HEK293 (cell line): ENCODE results near the gene SH3TC1.

Source experiments
- ATF2 ChIP-seq: fragments of 450-650 bp; formaldehyde crosslinking; IDR thresholded peaks from 2 replicates; pipeline ENCODE4 v1.5.1; 2016; ENCODE audit warnings: missing biosample characterization, missing genetic modification characterization, low read depth
- CTCF ChIP-seq: fragments of 450-650 bp; formaldehyde crosslinking; IDR thresholded peaks from 2 replicates; pipeline ENCODE4 v1.5.1; 2016; ENCODE audit warnings: missing biosample characterization, missing genetic modification characterization
- KLF16 ChIP-seq: fragments of 450-650 bp; formaldehyde crosslinking; IDR thresholded peaks from 2 replicates; pipeline ENCODE4 v1.5.1; 2017; ENCODE audit warnings: missing biosample characterization, missing genetic modification characterization
- REST ChIP-seq: fragments of 450-650 bp; formaldehyde crosslinking; IDR thresholded peaks from 2 replicates; pipeline ENCODE4 v1.5.1; 2016; ENCODE audit warnings: missing biosample characterization, missing genetic modification characterization
- ZBTB11 ChIP-seq: fragments of 450-650 bp; formaldehyde crosslinking; conservative IDR thresholded peaks from 2 replicates; pipeline ENCODE4 v1.5.1; 2016; ENCODE audit warnings: low read depth, missing biosample characterization, missing genetic modification characterization
- ZBTB48 ChIP-seq: fragments of 450-650 bp; formaldehyde crosslinking; IDR thresholded peaks from 2 replicates; pipeline ENCODE4 v1.5.1; 2016; ENCODE audit warnings: missing biosample characterization, missing genetic modification characterization
- ZFP69B ChIP-seq: fragments of 450-650 bp; formaldehyde crosslinking; IDR thresholded peaks from 2 replicates; pipeline ENCODE4 v1.5.1; 2016; ENCODE audit warnings: missing biosample characterization, missing genetic modification characterization
- ZNF174 ChIP-seq: fragments of 450-650 bp; formaldehyde crosslinking; IDR thresholded peaks from 2 replicates; pipeline ENCODE4 v1.5.0; 2017; ENCODE audit warnings: missing biosample characterization, mild to moderate bottlenecking, missing genetic modification characterization
- ZNF513 ChIP-seq: fragments of 450-650 bp; IDR thresholded peaks from 2 replicates; pipeline ENCODE4 v1.5.1; 2018; ENCODE audit warnings: missing biosample characterization, missing genetic modification characterization
- ZNF571 ChIP-seq: fragments of 450-650 bp; formaldehyde crosslinking; IDR thresholded peaks from 2 replicates; pipeline ENCODE4 v1.5.0; 2017; ENCODE audit warnings: missing biosample characterization, missing genetic modification characterization
- ZNF629 ChIP-seq: fragments of 450-650 bp; formaldehyde crosslinking; IDR thresholded peaks from 2 replicates; pipeline ENCODE4 v1.5.1; 2017; ENCODE audit warnings: missing biosample characterization, missing genetic modification characterization
- ZNF785 ChIP-seq: fragments of 450-650 bp; formaldehyde crosslinking; IDR thresholded peaks from 2 replicates; pipeline ENCODE4 v1.5.1; 2016; ENCODE audit warnings: missing biosample characterization, missing genetic modification characterization

- TF ChIP-seq KLF16 (tag by site-specific recombination): no peak
- TF ChIP-seq ZNF513: no peak
- no peak for TF ChIP-seq ZNF785 (tag by site-specific recombination)
- TF ChIP-seq CTCF (tag by site-specific recombination): no peak
- TF ChIP-seq ZNF629 (tag by site-specific recombination): no peak
- no peak for TF ChIP-seq ZNF174
- TF ChIP-seq ATF2 (tag by site-specific recombination): no peak
- no peak for TF ChIP-seq ZBTB11 (tag by site-specific recombination)
- no peak for TF ChIP-seq REST (tag by site-specific recombination)
- TF ChIP-seq ZFP69B (tag by site-specific recombination): no peak
- no peak for TF ChIP-seq ZNF571 (tag by site-specific recombination)
- no peak for TF ChIP-seq ZBTB48 (tag by site-specific recombination)
Measured at GRCh38 chr4:8218371-8219031, 19.4 kb downstream of the SH3TC1 start.
